ENCODE data around the gene SGCA.

DNA sequence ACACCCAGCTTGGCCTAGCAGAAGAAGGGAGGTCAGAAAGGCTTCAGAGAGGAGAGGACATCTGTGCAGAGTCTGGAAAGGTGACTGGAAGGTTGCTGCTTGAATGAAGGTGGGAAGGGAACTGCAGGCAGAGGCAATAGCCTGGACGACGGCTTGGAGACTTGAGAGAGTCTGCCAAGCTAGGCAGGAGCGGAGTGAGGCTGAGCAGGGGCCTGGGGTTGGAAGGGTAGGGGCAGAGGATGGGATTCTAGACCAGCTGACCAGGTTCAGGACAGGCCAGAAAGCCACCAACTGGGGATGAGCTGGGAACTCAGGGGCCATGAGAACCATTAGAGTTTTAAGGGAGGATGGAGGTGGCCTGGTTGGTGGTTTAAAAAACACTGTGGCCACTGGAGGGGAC lies 339 bp upstream of the SGCA start:
- TF ChIP-seq, protein P1, sequence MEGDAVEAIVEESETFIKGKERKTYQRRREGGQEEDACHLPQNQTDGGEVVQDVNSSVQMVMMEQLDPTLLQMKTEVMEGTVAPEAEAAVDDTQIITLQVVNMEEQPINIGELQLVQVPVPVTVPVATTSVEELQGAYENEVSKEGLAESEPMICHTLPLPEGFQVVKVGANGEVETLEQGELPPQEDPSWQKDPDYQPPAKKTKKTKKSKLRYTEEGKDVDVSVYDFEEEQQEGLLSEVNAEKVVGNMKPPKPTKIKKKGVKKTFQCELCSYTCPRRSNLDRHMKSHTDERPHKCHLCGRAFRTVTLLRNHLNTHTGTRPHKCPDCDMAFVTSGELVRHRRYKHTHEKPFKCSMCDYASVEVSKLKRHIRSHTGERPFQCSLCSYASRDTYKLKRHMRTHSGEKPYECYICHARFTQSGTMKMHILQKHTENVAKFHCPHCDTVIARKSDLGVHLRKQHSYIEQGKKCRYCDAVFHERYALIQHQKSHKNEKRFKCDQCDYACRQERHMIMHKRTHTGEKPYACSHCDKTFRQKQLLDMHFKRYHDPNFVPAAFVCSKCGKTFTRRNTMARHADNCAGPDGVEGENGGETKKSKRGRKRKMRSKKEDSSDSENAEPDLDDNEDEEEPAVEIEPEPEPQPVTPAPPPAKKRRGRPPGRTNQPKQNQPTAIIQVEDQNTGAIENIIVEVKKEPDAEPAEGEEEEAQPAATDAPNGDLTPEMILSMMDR (IDR thresholded peaks at IDR 0.05; ENCODE audit: low read length), result no peak
- TF ChIP-seq EZH2 (optimal IDR thresholded peaks at IDR 0.05; ENCODE audit: low read depth, low read length), result no peak
- TF ChIP-seq EZH2phosphoT487 (IDR thresholded peaks at IDR 0.05; ENCODE audit: low read length), result no peak

All from MM.1S (cell line).